HG03139 (cell line): ENCODE data around the gene OR51L1.

Source experiments
- ATAC-seq: cut with Tn5 transposase; IDR thresholded peaks from one replicate; pipeline ENCODE4 v1.9.1; 2021; ENCODE audit not compliant: unreplicated experiment

The OR51L1 gene

GRCh38 chr11:5046754-5047330 is 52.2 kb downstream of the OR51L1 start:
- no peak for ATAC-seq
